Activated CD4-positive, CD25-positive, alpha-beta regulatory T cell treated with anti-CD3 and anti-CD28 coated beads, Interleukin-2, amount 50 U/mL, for 16 hours (primary cell): ENCODE measurements around the gene LOXL3.
A peak's percentile ranks its signal among the peaks of the same experiment; 100 is the strongest.

Experiments
- DNase-seq: peaks from one replicate; pipeline ENCODE4 v3.0.0-alpha.2; 2020; ENCODE audit warnings: low read depth, low spot score

Gene LOXL3

GRCh38 chr2:74527741-74528140, 26.0 kb downstream of the LOXL3 start:
- no peak for DNase-seq

- no peak for DNase-seq
Measured at GRCh38 chr2:74526649-74527230, 27.0 kb downstream of the LOXL3 start.

GRCh38 chr2:74525717-74526648, 27.8 kb downstream of the LOXL3 start, which contains the start of gene DQX1:
Gene DQX1 (minus strand): TSS chr2:74526231. CDS start chr2:74525729, 502 bp downstream.
- DNase-seq, result no peak

- no peak for DNase-seq
Measured at GRCh38 chr2:74524955-74525716, 28.6 kb downstream of the LOXL3 start.

- DNase-seq, result no peak
Measured at GRCh38 chr2:74524005-74524404, 29.7 kb downstream of the LOXL3 start.

GRCh38 chr2:74522516-74522915, 31.2 kb downstream of the LOXL3 start:
- DNase-seq, result no peak

GRCh38 chr2:74516650-74517049, 37.1 kb downstream of the LOXL3 start:
- no peak for DNase-seq

- DNase-seq, result no peak
Measured at GRCh38 chr2:74515981-74516633, 37.6 kb downstream of the LOXL3 start.

- DNase-seq, result no peak
Measured at GRCh38 chr2:74515271-74515980, 38.3 kb downstream of the LOXL3 start.

GRCh38 chr2:74514368-74515270, 39.1 kb downstream of the LOXL3 start, which contains the start of gene TLX2:
Gene TLX2 (plus strand): TSS chr2:74514450. CDS start chr2:74514807, 357 bp downstream.
- DNase-seq, result no peak

GRCh38 chr2:74513605-74514367, 40.0 kb downstream of the LOXL3 start:
- DNase-seq, result no peak

- no peak for DNase-seq
Measured at GRCh38 chr2:74512744-74513604, 40.8 kb downstream of the LOXL3 start.

GRCh38 chr2:74511104-74511989, 42.4 kb downstream of the LOXL3 start:
- no peak for DNase-seq

GRCh38 chr2:74510272-74510671, 43.5 kb downstream of the LOXL3 start:
- DNase-seq, result no peak

GRCh38 chr2:74507926-74508520, 45.7 kb downstream of the LOXL3 start:
- DNase-seq, result no peak

- peak; percentile 95 for DNase-seq
Measured at GRCh38 chr2:74507145-74507925, 46.4 kb downstream of the LOXL3 start, which contains the start of gene PCGF1. Gene PCGF1 (minus strand): TSS chr2:74507695. CDS start chr2:74507668, 27 bp downstream.
